Measurements from ENCODE around the gene FGA.
"Not testable (repeated sequence)": the region's sequence is repeated elsewhere in the genome, so short reads cannot be mapped to it uniquely, and the experiment has no call there.

Gene FGA

DNA sequence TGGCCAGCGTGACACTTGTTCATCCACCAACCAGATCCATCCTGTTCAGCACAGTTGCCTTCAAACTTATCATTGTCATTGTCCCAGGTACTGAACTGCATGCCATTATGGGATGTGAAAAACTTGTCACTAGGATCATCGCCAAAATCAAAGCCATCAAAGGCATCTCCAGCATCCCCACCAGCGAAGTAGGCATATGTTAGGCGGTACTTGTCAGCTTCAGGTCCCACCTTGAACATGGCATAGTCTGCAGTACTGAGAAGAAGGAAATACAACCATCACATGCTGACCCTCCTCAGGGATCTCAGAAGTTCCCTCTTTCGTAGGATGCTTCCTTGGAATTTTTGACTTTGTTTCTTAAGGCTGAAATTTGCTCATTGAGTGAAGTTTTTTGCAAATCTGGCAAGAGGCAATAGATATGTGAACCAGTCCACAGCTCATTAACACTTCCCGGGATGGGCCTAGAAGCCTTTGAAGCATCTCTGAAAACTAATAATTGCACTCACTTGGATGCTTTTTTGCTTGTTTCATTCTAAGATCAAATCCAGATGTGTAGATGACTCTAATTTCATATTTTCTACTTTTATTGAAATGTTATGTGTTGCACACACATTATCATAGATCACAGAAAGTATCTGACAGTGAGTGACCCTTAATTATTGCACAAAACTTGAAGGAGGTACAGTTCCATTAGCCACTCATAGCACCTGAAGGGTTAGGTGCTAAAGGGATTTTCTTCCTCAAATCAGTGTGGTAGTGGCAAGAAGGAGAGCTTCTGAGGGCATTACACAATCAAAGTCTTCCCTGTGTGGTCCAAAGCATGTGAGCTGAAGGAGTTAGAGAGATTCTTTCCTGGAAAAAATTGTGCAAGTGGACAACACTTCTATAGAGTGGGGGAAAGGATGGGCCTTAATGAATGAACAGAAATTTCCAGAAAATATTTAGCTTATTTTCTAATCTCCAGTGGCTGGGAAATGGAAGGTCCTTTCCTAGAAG, 16.5 kb upstream of the FGA start:
- DNase-seq (ENCODE audit: low read depth in 2 of 2): no peak

DNA sequence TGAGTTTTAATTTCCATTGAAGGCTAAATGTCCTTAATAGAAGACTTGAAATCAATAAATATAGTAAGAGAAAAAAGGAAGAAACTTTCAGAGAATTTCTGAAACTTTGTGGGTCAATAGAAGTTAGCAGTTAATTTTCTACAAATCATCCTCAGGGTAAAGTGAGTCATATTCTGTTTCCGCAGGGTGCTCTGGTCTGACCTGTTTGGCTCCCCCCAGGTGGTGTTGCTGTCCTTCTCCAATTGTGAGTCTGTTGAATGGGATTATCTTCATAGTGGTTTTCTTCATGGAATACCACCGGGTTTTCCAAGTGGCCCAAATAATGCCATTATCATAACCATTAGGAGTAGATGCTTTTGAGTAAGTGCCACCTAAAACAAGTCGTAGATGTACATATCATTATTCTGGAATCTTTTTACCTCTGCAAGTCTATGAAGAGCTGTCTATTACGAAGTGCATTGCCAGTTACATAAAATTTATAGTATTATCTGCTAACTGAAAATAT, 14.2 kb upstream of the FGA start:
- no peak for DNase-seq (ENCODE audit: low read depth in 2 of 2)

DNA sequence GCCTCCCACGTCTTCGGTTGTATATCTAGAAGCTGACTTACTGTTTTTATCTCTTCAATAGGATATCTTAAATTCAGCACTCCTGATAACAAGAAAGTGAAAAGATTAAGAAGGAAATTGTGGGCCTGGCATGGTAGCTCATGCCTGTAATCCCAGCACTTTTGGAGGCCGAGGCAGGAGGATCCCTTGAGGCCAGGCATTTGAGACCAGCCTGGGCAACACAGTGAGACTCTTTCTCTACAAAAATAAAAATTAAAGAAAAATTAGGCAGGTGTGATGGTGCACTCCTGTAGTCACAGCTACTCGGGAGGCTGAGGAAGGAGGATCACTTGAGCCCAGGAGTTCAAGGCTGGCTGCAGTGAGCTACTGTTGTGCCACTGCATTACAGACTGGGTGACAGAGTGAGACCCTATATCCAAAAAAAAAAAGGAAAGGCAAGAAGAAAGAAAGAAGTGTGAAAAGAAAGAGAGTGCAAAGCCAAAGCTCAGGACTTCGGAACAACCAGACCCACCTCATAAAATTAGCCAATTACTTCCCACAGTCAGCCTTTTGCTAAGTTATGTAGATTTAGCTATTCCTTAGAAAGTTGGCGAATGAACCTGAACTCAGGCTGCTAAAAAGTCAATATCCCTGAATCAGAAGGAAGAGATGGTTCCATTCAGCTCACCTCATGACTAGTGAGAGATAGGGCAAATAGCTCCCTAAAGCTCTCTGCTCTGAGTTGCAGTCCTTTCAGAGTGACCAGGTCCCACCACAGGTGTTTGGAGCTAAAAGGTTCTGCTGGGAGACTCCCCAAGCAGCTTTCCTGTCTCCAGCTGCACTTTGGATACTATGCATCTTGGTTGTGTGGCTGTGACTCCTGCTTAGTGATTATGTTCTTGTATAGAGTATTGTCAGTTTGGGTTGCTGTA, 12.7 kb upstream of the FGA start:
- no peak for DNase-seq (ENCODE audit: low read depth in 2 of 2)

DNA sequence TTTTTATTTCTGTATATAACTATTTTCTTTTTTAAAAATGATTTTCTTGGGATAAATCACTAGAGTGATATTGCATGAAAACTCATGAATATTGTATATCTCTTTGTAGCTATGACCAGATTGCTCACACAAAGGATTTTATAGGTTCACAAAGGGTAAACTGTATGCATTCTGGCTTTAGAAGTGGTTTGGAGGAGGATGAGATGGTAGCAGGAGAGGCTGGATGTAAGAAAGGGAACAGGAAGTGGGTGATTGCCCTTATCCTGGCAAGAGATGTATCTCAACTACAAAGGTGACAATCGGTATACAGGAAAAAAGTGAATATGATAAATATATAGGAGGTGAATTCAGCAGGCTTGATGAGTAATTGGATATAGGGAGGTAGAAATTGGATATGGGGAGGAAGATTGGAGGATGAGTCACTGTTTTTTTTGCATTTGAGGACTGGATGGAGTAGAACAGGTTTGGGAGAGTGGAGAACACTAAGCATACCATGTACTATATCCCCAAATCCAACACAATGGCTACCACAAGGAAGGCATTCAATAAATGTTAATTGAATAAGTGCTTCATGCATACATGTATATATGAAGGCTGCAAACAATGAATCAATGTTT, 12.0 kb upstream of the FGA start:
- DNase-seq (ENCODE audit: low read depth in 2 of 2): no peak

DNA sequence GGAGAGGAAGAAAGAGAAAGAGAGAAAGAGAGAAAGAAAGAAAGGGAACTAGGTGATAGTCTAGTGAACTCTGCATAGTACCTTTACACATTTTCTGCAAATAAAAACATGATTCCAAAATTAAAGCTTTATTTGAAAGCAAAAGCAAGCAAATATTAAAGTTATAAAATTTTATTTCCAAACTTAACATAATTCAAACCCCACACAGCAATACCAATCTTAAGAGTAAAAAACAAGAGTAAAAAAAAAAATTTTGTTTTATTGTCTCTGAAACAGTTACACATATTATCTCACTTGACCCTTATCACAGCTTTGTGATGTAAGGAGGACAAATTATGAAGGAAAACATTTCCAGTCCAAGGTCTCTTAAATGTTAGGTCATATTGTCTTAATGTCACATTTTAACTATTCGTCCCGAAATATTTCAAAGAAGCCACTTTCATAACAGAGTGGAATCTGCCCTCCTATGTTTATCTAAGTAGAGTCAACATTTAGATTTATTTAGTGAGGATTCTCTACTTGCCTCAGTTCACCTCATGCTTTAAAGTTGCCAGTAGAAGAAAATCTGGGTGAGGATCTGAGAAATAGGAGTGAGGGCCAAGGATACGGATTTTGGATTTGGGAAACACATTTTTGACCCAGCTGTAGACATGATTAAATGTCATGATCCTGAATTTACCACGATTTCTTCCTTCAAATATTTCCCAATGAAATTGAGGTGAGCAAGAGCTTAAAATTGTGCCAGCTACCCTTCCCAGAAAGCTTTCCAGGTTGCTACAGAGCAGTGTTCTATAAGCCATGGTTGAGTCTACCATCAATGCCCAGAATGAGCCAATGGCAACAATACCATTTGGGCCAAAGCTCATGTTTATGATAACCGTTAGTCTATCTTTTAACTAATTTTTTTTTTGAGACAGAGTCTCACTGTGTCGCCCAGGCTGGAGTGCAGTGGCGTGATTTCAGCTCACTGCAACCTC, 7.5 kb upstream of the FGA start:
- DNase-seq (ENCODE audit: low read depth in 2 of 2): no peak

DNA sequence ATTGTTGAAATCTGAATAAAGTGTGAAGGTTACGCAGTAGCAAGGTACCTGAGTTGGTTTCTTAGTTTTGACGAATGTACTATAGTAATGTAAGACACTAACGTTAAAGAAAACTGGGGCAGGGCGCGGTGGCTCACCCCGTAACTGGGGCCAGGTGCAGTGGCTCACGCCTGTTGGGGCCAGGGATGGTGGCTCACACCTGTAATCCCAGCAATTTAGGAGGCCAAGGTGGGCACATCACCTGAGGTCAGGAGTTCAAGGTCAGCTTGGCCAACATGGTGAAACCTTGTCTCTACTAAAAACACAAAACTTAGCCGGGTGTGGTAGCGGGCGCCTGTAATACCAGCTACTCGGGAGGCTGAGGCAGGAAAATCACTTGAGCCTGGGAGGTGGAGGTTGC, 6.7 kb upstream of the FGA start:
- DNase-seq (ENCODE audit: low read depth in 2 of 2): not testable (repeated sequence)

DNA sequence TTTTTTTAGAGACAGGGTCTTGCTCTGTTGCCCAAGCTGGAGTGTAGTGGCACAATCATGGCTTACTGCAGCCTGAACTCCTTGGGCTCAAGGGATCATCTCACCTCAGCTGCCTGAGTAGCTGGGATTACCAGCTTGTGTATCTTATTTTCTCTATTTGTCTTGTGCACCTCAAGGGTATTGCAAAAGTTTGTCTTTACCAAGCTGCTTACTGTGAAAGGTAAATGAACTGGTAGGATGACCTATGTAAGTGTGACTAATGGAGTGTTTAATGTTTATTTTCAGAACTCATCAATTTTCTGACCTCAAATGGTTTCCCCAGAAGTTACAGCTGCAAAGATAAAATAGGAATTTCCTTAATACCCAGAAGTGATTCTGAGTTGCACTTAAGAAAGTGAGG, 5.3 kb upstream of the FGA start:
- DNase-seq (ENCODE audit: low read depth in 2 of 2): no peak

DNA sequence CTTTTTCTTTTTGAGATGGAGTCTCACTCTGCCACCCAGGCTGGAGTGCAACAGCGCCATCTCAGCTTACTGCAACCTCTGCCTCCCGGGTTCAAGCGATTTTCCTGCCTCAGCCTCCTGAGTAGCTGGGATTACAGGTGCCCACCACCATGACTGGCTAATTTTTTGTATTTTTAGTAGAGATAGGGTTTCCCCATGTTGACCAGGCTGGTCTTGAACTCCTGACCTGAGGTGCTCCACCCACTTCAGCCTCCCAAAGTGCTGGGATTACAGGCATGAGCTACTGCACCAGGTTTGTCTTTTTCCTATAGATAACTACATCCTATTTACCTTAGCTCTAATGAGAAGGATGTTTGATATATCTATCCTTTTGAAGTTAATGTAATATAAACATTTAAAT, 3.8 kb upstream of the FGA start:
- not testable (repeated sequence) for DNase-seq (ENCODE audit: low read depth in 2 of 2)

DNA sequence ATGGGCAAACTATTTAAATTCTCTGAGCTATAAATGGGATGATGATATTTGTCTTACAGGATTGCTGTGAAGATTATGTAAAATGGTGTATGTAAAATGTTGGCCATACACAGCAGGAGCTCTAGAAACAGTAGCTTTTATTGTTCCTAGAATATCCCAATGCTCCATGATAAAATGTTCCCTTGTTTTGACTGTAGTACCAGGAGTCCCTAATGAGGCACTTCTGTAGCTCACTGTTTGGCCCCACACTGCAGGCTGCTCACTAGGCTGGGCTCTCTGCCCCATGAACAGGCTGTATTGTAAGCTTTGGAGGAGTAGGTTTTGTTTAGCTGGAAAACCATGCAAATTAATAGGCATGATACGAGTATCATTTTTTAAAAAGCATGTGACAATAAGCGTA, 3.3 kb upstream of the FGA start:
- DNase-seq (ENCODE audit: low read depth in 2 of 2): no peak

DNA sequence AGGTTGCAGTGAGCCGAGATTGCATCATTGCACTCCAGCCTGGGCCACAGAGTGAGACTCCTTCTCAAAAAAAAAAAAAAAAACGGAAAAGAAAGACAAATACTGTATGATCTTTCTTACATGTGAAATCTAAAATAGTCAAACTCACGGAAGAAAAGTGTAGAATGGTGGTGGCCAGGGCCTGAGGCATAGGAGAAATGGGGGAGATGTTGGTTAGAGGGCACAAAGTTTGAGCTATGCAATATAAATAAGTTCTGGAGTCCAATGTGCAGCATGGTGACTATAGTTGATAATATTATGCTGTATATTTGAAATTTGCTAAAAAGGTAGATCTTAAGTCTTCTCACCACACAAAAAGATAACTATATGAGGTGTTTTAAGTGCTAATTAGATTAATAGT, 1.3 kb upstream of the FGA start:
- DNase-seq (ENCODE audit: low read depth in 2 of 2): no peak

DNA sequence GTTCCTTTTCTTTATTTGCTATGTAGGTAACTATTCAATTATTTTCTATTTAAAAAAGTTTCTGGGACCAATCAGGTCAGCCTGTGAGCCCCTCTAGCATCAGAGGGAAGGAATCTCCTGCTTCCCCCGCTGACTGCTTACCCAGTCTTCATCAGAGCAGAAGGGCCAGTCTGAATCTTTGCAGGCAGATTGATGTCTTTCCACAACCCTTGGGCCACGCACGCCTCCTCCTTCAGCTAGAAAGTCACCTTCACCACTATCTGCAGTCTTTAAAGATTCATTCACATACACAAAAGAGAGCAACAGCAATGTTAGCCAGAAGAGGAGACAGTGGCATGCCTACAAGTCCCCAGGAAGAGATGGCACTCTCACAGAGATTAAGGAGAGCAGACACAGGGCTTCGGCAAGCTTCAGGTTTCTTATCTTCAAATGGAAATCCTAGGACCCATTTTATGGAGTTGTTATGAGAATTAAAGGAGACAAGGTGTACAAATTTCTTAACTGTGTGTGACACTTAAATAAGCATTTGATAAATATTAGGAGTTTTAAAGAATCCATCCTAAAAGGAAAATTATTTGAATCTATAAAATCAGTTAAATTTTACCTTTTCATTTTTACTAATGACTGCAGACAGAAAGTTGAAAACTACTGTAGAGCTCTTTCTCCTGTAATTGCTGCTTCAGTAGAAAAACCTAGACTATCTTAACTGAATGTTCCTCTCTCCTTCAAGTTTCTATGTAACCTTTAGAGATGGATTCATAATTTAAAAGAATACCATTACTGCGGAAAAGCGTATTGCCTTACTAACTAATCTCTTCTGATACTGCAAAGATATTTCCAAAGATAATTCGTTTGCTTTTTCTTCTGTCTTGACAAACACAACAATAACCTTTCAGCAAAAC, 995 bp downstream of the FGA start:
- DNase-seq (ENCODE audit: low read depth in 2 of 2): no peak

DNA sequence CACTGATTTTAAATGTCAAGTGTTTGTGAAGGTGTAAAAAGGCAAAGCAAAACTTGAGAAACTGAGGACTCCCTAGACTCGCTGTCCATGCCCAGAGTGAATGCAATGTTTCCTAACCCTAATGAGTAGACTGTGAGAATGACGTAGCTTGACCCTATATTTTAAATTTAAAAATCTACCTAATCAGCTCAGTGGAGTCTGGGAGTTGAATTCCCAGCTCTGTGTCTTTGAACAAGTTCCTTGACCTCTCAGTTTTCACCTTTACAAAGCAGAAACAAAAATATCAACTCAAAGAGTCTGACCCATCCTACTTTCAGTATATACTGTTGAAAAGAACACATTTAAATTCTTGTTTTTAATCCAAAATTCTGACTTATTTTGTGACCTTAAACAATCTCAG, 2.3 kb downstream of the FGA start:
- no peak for DNase-seq (ENCODE audit: low read depth in 2 of 2)

DNA sequence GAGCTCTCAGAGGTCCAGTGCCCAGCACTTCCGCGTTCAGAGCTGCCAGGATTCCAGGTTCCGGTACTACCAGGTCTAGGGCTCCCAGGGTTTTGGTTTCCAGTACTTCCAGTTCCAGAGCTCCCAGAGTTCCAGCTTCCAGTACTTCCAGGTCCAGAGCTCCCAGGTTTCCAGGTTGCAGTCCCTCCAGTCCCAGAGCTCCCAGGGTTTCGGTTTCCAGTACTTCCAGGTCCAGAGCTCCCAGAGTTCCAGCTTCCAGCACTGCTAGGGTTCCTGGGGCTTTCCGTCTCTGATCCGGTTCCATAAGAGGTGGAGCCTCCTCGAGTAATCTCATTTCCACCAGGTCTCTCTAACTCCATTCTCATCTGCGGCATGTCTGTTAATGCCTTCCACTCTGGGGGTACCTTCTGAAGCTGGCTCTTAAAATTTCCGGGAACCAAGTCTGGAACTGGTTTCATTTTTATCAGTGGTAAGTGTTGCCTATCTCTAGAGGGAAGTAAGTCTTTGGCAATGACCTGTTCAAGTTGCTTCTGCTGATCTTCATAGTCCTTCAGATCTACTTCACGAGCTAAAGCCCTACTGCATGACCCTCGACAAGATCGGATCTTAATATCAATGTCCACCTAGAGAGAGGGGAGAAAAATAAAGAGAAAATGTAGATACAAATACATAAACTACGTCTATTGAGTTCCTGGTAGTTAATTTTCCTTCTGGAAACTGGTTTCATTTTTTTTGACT, 4.1 kb downstream of the FGA start:
- no peak for DNase-seq (ENCODE audit: low read depth in 2 of 2)

DNA sequence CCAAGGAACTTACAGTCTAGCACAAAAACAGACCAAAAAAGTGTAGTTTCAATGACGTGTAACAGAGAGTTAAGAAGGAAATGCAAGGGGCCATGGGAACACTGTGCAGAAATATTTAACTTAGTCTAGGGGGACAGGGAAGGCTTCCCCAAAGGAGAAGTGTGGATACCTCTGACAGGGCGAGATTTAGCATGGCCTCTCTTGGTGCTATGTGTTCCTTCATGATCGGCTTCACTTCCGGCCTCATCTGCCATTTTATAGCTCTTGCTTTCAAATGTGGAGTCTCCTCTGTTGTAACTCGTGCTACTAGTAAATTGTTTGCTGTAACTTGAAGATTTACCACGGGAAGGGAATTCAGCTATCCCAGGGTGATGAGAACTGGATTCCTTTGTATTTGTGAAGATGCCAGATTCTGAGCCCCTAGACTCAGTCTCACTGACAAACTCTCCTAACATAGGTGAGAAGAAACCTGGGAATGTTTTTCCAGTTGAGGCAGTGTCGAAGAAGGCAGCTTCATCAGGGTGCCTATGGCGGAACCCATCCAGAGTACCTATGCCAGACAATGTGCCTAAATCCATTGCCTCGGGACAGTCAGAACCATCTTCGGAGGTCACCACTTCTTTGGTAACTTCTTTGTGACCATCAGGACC, 5.0 kb downstream of the FGA start:
- no peak for DNase-seq (ENCODE audit: low read depth in 2 of 2)

DNA sequence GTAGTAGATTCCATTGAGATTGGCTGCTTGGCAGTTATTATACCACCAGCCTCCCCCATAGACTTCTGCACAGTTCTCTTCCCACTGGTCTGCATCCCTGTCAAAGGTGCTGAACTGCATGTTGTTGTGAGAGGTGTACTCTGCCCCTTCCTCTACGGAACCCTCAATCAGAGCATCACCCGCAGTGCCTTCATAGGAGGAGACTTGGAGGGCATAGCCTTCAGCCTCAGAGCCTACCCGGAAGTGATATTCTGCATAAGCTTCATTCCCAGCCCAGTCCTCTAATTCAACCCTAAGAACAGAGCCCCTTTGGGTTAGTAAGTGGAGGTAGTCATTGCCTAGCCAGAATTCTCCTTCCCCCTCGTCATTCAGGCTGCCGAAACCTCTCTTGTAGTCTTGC, 6.3 kb downstream of the FGA start:
- DNase-seq (ENCODE audit: low read depth in 2 of 2): no peak

DNA sequence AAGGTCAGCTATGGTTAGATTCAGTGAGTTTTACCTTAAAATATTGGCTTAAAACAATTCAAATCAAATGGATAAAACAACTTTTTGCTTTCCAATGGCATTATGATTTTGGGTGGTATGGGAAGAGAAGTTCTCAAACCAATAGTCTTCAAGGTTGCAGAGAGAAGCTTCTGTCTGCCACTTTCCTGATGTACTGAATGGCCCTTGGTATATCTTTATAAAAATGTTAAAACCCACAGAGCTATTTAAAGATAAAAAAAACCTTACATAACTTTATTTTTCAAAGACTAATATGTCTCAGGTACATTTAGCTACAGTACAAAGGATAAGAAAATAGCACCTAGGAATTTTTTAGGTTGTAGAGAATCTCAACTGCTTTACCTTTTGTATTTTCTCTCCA, 6.9 kb downstream of the FGA start:
- no peak for DNase-seq (ENCODE audit: low read depth in 2 of 2)

DNA sequence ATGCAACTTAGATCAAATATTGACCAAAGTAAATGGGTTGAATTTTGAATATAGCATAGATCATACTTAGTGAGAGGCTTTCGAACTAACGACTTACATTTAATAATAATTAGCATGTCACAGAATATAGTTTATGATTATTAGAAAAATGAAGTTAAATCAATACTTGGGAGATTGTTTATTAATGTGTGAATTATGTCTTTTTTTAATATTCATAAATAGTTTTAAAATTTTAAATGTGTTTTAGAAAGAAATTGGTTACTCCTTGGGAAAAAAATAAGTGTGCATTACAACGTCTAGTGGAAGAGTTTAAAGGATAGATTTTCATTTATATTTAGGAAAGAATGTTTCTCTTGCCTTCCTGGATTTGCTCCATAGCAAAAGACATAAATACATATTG, 7.3 kb downstream of the FGA start:
- DNase-seq (ENCODE audit: low read depth in 2 of 2): no peak

DNA sequence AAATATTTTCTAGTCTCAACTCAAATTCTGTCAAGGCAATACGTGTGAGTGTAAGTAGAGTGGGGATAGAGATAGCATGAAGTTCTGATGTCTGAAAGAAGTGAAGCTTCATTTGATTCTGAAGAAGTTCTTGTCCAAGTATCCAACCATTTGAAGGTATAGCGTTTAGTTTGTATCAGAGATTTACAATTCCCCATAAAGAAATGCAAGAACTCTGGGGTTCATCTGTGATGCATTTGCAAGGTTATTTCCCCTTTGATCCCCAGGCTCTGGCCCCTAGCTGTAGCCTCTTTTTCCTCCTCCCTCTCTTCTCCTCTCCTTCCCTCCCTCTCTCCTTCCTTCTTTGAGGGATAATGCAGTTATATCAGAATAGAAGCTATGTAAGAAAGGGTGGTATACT, 7.8 kb downstream of the FGA start:
- DNase-seq (ENCODE audit: low read depth in 2 of 2): no peak

DNA sequence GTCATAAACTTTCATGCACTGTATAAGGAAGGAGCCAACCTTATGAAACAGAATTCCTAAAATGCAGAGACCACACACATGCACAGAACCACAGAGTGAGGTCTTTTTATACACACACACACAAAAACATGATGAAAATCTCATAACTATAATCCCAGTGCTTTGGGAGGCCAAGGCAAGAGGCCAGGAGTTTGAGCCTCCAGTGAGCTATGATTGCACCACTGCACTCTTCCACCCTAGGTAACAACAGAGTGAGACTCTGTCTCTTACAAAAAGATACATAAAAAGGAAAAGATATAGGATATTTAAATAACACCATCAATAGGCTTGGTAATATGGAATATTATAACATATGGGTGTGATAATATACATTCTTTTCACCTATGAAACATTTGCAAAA, 10.6 kb downstream of the FGA start:
- DNase-seq (ENCODE audit: low read depth in 2 of 2): no peak

Data from stimulated activated CD8-positive, alpha-beta memory T cell treated with anti-CD3 and anti-CD28 coated beads, Interleukin-15, amount 100 ng/mL, for 4 hours (primary cell).